H1 (cell line): ENCODE data around the gene CCDC51. TPM values are rescaled to one million over a fixed set of nuclear protein-coding genes. Genes with fewer than 3 reads are reported as not detected.

Experiments
- CTCF ChIA-PET: fragments of 300-600 bp; sonication (Branson Sonifier 250); formaldehyde crosslinking; loops from one replicate; lab custom pipeline; 2021; ENCODE audit not compliant: partially characterized antibody; lab: Charles Lee
- POLR2A ChIA-PET: fragments of 300-600 bp; sonication (Branson Sonifier 250); formaldehyde crosslinking; loops from one replicate; lab custom pipeline; 2021; ENCODE audit warnings: inconsistent platforms; ENCODE audit not compliant: partially characterized antibody; lab: Charles Lee
- DNase-seq, 2 experiments: peaks; one replicate each; pipeline versions ENCODE4 v3.0.0 to v3.0.0-alpha.2; 2010 to 2022; ENCODE audit warnings: low spot score in 2 of 2, low read depth in 1 of 2, mixed read lengths in 1 of 2
- FAIRE-seq: peaks from 2 replicates; lab custom pipeline; 2011; peaks lifted over from hg19 to GRCh38; lab: Jason Lieb, UNC
- H2AFZ ChIP-seq: 2 replicates; pipeline ENCODE4 v1.8.1; 2012; ENCODE audit warnings: low read length, inconsistent platforms
- H2AK5ac ChIP-seq: 2 replicates; pipeline ENCODE4 v1.6.1; 2013; ENCODE audit warnings: low read depth, low read length
- H2BK120ac ChIP-seq: replicated peaks from 2 replicates; pipeline ENCODE3; 2013; ENCODE audit warnings: low read depth, low read length, inconsistent platforms
- H2BK12ac ChIP-seq: 2 replicates; pipeline ENCODE4 v1.6.1; 2013; ENCODE audit warnings: low read depth, low read length
- H2BK15ac ChIP-seq: 2 replicates; pipeline ENCODE4 v1.6.1; 2013; ENCODE audit warnings: low read length
- H2BK20ac ChIP-seq: 2 replicates; pipeline ENCODE4 v1.6.1; 2013; ENCODE audit warnings: low read length
- H2BK5ac ChIP-seq: 2 replicates; pipeline ENCODE4 v1.6.1; 2013; ENCODE audit warnings: low read depth, low read length
- H3K14ac ChIP-seq: 2 replicates; pipeline ENCODE4 v1.6.1; 2013; ENCODE audit warnings: inconsistent platforms; ENCODE audit not compliant: insufficient read length
- H3K18ac ChIP-seq: 2 replicates; pipeline ENCODE4 v1.6.1; 2013; ENCODE audit warnings: low read length; ENCODE audit errors: extremely low read depth
- H3K23ac ChIP-seq: 2 replicates; pipeline ENCODE4 v1.6.1; 2013; ENCODE audit warnings: inconsistent platforms; ENCODE audit not compliant: insufficient read length
- H3K23me2 ChIP-seq: 2 replicates; pipeline ENCODE4 v1.6.1; 2013; ENCODE audit warnings: low read depth, low read length
- H3K27ac ChIP-seq: 2 replicates; pipeline ENCODE4 v1.6.1; 2011; ENCODE audit warnings: low read depth, low read length, inconsistent platforms
- H3K27me3 ChIP-seq, 4 experiments: replicated peaks in 1 of 4; 1 replicate in 1 of 4; 2 replicates in 3 of 4; pipeline versions ENCODE4 v1.6.1 to v1.8.1; 2011 to 2013; ENCODE audit warnings: low read length in 3 of 4, mild to moderate bottlenecking in 3 of 4, inconsistent platforms in 2 of 4, mixed read lengths in 2 of 4, moderate library complexity in 1 of 4; ENCODE audit not compliant: control insufficient read depth in 3 of 4, insufficient read depth in 3 of 4; ENCODE audit errors: extremely low read depth in 1 of 4
- H3K36me3 ChIP-seq, 4 experiments: 2 replicates each; pipeline versions ENCODE4 v1.6.1 to v1.8.1; 2011 to 2013; ENCODE audit warnings: mild to moderate bottlenecking in 4 of 4, low read length in 3 of 4, moderate library complexity in 2 of 4, control low read depth in 1 of 4, inconsistent platforms in 1 of 4; ENCODE audit not compliant: insufficient read depth in 4 of 4, control insufficient read depth in 2 of 4
- H3K4ac ChIP-seq: replicated peaks from 2 replicates; pipeline ENCODE3; 2013; ENCODE audit warnings: low read length, low read depth, mixed read lengths, inconsistent platforms; ENCODE audit not compliant: insufficient read length
- H3K4me1 ChIP-seq, 4 experiments: replicated peaks in 1 of 4; 1 replicate in 1 of 4; 2 replicates in 3 of 4; pipeline versions ENCODE4 v1.6.1 to v1.8.1; 2011 to 2013; ENCODE audit warnings: low read length in 3 of 4, inconsistent platforms in 2 of 4, mixed read lengths in 1 of 4; ENCODE audit not compliant: insufficient read depth in 4 of 4, control insufficient read depth in 3 of 4
- H3K4me2 ChIP-seq, 2 experiments: 2 replicates each; pipeline versions ENCODE4 v1.6.1 to v1.8.1; 2011 to 2013; ENCODE audit warnings: low read depth in 2 of 2, low read length in 2 of 2, control low read depth in 1 of 2, inconsistent platforms in 1 of 2, mild to moderate bottlenecking in 1 of 2; ENCODE audit not compliant: insufficient read depth in 1 of 2
- H3K4me3 ChIP-seq, 4 experiments: fragments of 200-600, 300-600 bp in 1 of 4; sonication (generic), shearing (Covaris generic), sonication (Bioruptor Twin) in 1 of 4; 2 replicates each; pipeline versions ENCODE4 v1.5.1 to v1.8.1; 2011 to 2016; ENCODE audit warnings: low read length in 4 of 4, low read depth in 3 of 4, control low read depth in 2 of 4, inconsistent platforms in 2 of 4, mild to moderate bottlenecking in 2 of 4, mixed read lengths in 1 of 4, moderate library complexity in 1 of 4; ENCODE audit not compliant: insufficient read depth in 2 of 4; ENCODE audit errors: extremely low read depth in 1 of 4
- H3K56ac ChIP-seq: replicated peaks from 2 replicates; pipeline ENCODE3; 2013; ENCODE audit warnings: low read depth, mild to moderate bottlenecking, mixed read lengths, low read length, inconsistent platforms; ENCODE audit not compliant: insufficient read length
- H3K79me1 ChIP-seq: 2 replicates; pipeline ENCODE4 v1.6.1; 2013; ENCODE audit warnings: low read depth, low read length, control low read depth
- H3K79me2 ChIP-seq, 2 experiments: 2 replicates each; pipeline versions ENCODE4 v1.6.1 to v1.8.1; 2012 to 2013; ENCODE audit warnings: low read length in 2 of 2, mild to moderate bottlenecking in 2 of 2, inconsistent platforms in 1 of 2; ENCODE audit not compliant: insufficient read depth in 2 of 2, control insufficient read depth in 1 of 2
- H3K9ac ChIP-seq, 4 experiments: replicated peaks in 1 of 4; 1 replicate in 1 of 4; 2 replicates in 3 of 4; pipeline versions ENCODE4 v1.6.1 to v1.8.1; 2011 to 2013; ENCODE audit warnings: low read depth in 3 of 4, low read length in 3 of 4, control low read depth in 2 of 4, mild to moderate bottlenecking in 2 of 4, moderate library complexity in 2 of 4, inconsistent platforms in 1 of 4; ENCODE audit errors: extremely low read depth in 1 of 4
- H3K9me3 ChIP-seq, 2 experiments: 2 replicates each; pipeline versions ENCODE4 v1.6.1 to v1.8.1; 2012 to 2013; ENCODE audit warnings: mild to moderate bottlenecking in 2 of 2, moderate library complexity in 2 of 2, control low read depth in 1 of 2, inconsistent platforms in 1 of 2, low read depth in 1 of 2, low read length in 1 of 2, mixed read lengths in 1 of 2; ENCODE audit not compliant: insufficient read depth in 2 of 2
- H4K20me1 ChIP-seq, 2 experiments: replicated peaks in 1 of 2; 2 replicates each; pipeline versions ENCODE3 to v1.8.1; 2011 to 2013; ENCODE audit warnings: inconsistent platforms in 2 of 2, low read length in 2 of 2, mild to moderate bottlenecking in 1 of 2; ENCODE audit not compliant: insufficient read depth in 2 of 2, control insufficient read depth in 1 of 2
- H4K5ac ChIP-seq: 2 replicates; pipeline ENCODE4 v1.6.1; 2013; ENCODE audit warnings: low read length, low read depth, mixed read lengths, inconsistent platforms; ENCODE audit not compliant: insufficient read length
- H4K8ac ChIP-seq: 2 replicates; pipeline ENCODE4 v1.8.0; 2013; ENCODE audit warnings: mild to moderate bottlenecking, moderate library complexity, low read length, inconsistent platforms; ENCODE audit not compliant: insufficient read depth; ENCODE audit errors: extremely low read depth
- H4K91ac ChIP-seq: replicated peaks from 2 replicates; pipeline ENCODE3; 2013; ENCODE audit warnings: low read length, mixed read lengths, inconsistent platforms; ENCODE audit not compliant: insufficient read length
- ASH2L ChIP-seq: fragments of 200-600, 300-600 bp; sonication (generic); IDR thresholded peaks from one replicate; pipeline ENCODE4 v1.7.1; 2017; ENCODE audit warnings: low read length
- CHD2 ChIP-seq: IDR thresholded peaks from 2 replicates; pipeline ENCODE4 v1.6.1; 2012; ENCODE audit warnings: low read length, improper control_type of control experiment
- POLR2A ChIP-seq, 2 experiments: IDR thresholded peaks; 1 replicate in 1 of 2; 2 replicates in 1 of 2; pipeline ENCODE4 v1.6.1; 2011; ENCODE audit warnings: low read depth in 2 of 2, low read length in 2 of 2, mild to moderate bottlenecking in 2 of 2; ENCODE audit errors: control extremely low read depth in 1 of 2
- POLR2AphosphoS5 ChIP-seq: IDR thresholded peaks from 2 replicates; pipeline ENCODE4 v1.6.1; 2011; ENCODE audit warnings: low read depth, low read length
- RFX5 ChIP-seq: IDR thresholded peaks from 2 replicates; pipeline ENCODE4 v1.6.1; 2011; ENCODE audit warnings: low read depth, low read length, improper control_type of control experiment, borderline replicate concordance
- SIN3A ChIP-seq, 2 experiments: IDR thresholded peaks in 1 of 2; conservative IDR thresholded peaks in 1 of 2; 2 replicates each; pipeline ENCODE4 v1.6.1; 2011 to 2012; ENCODE audit warnings: low read length in 2 of 2, improper control_type of control experiment in 1 of 2, low read depth in 1 of 2, mild to moderate bottlenecking in 1 of 2
- SIX5 ChIP-seq: IDR thresholded peaks from 2 replicates; pipeline ENCODE4 v1.6.1; 2011; ENCODE audit warnings: mild to moderate bottlenecking, low read depth, low read length
- YY1 ChIP-seq: IDR thresholded peaks from 2 replicates; pipeline ENCODE4 v1.6.1; 2011; ENCODE audit warnings: low read depth, mild to moderate bottlenecking, low read length
- WGBS, 2 experiments: shearing (Covaris generic) in 1 of 2; methylation state at CpG; one replicate each; pipeline versions ENCODE4 v1.1.6 to v1.1.7; 2013 to 2015; ENCODE audit warnings: low lambda C conversion rate in 2 of 2, mixed read lengths in 2 of 2, inconsistent platforms in 1 of 2, low coverage in 1 of 2, missing lambda C conversion rate in 1 of 2; ENCODE audit not compliant: insufficient replicate concordance in 2 of 2, insufficient coverage in 1 of 2, insufficient read length in 1 of 2; ENCODE audit errors: extremely low coverage in 1 of 2, missing lambda C conversion rate in 1 of 2; 5-methylcytosine and 5-hydroxymethylcytosine counted together
- long read RNA-seq, 2 experiments: library from RNA in 1 of 2; library from capped mRNA in 1 of 2; stranded (forward); transcript quantifications; one replicate each; pipeline ENCODE4 v2.0.0, GENCODE V29; 2021; ENCODE audit warnings: inconsistent platforms in 1 of 2
- polyA minus RNA-seq, 3 experiments: library from RNA; depleted of rRNA, polyadenylated mRNA; stranded (reverse); fragments of >200 nt; gene quantifications; 1 replicate in 2 of 3; 2 replicates in 1 of 3; pipeline ENCODE4 v1.2.3, GENCODE V29; 2011
- polyA plus RNA-seq, 7 experiments: library from polyadenylated mRNA; depleted of rRNA in 3 of 7; stranded (reverse) in 5 of 7; unstranded in 2 of 7; fragments of >200 nt in 5 of 7; fragments of 200-250 nt in 2 of 7; gene quantifications; 1 replicate in 5 of 7; 2 replicates in 1 of 7; 4 replicates in 1 of 7; pipeline versions ENCODE4 v1.2.1 to v1.2.3, GENCODE V29; 2011 to 2013; ENCODE audit warnings: missing spikeins in 2 of 7, mixed read lengths in 2 of 7
- total RNA-seq: library from RNA; stranded (reverse); fragmentation: NEBNext Ultra II Directional; extraction: Animal tissue kit (Norgen Biotek cat#: 25700); gene quantifications from 2 replicates; pipeline ENCODE4 v1.2.1, GENCODE V29; 2021

Gene CCDC51
- 20.3 and 21.3 TPM in 2 replicates for total RNA-seq
- 19.7 and 21.4 TPM in 2 replicates for polyA plus RNA-seq (2011; rRNA removed)
- polyA plus RNA-seq (2011; cell fraction: cytosol; rRNA removed), result 26.3 TPM
- 18.4 TPM for polyA plus RNA-seq (2011; cell fraction: nucleus; rRNA removed)
- 24.1 to 30.2 TPM (median 28.9 TPM) in 4 replicates for polyA plus RNA-seq (2012, experiment 1 of 2)
- 17.1 TPM for polyA plus RNA-seq (2012, experiment 2 of 2)
- 16.7 TPM for polyA plus RNA-seq (2013, experiment 1 of 2)
- polyA plus RNA-seq (2013, experiment 2 of 2), result 16.9 TPM
- polyA minus RNA-seq (2011; rRNA and poly(A)+ RNA removed), result 17.1 and 17.4 TPM in 2 replicates
- 7.3 TPM for polyA minus RNA-seq (2011; cell fraction: cytosol; rRNA and poly(A)+ RNA removed)
- 7.7 TPM for polyA minus RNA-seq (2011; cell fraction: nucleus; rRNA and poly(A)+ RNA removed)
- long read RNA-seq, experiment 1, partial matches to known transcripts, result 23 of 29 reads
- long read RNA-seq, experiment 1, other reads (novel, unspliced or antisense), result 3 of 29 reads
- long read RNA-seq, experiment 2, transcript CCDC51-201 (4 exons, 1,560 nt), result major isoform, 20 of 45 reads
- long read RNA-seq, experiment 2, transcript CCDC51-206 (4 exons, 1,461 nt), result minor isoform, 13 of 45 reads
- long read RNA-seq, experiment 2, partial matches to known transcripts, result 0 of 45 reads
- long read RNA-seq, experiment 2, other reads (novel, unspliced or antisense), result 10 of 45 reads

GRCh38 chr3:48439820-48440589 is at the start of gene CCDC51, which contains the start of gene TMA7:
Gene CCDC51, minus strand, starts transcription at chr3:48440119. Its CDS starts 4,991 bp downstream, at chr3:48435128.
Gene TMA7, plus strand, starts transcription at chr3:48440257. Its CDS starts 40 bp downstream, at chr3:48440297.
- Histone ChIP-seq H3K4me2 (peak within 1 kb of the TSS; percentile 77 to 89), H2BK120ac (peak within 1 kb of the TSS; percentile 94), H3K23me2 (peaks cover 3% of the 10 kb centered on the region; the same call in 1 of the 2 replicates), H4K91ac (peak within 1 kb of the TSS; percentile 91), H2AK5ac (peak within 1 kb of the TSS; percentile 54; the same call in 1 of the 2 replicates), H3K27ac (peak within 1 kb of the TSS; percentile 80), H3K79me1 (peaks cover 8% of the 10 kb centered on the region), H3K9me3 (no peaks in the 10 kb centered on the region), H3K56ac (peak within 1 kb of the TSS; percentile 83), H2BK20ac (0 out of 2 replicates have a peak within 1 kb of the TSS, but pooled peaks have one; percentile 61), H3K4me1 (peaks cover 0 to 8% (median 3%) of the 10 kb centered on the region in 4 experiments; a peak in 5 of 7 replicates), H3K4ac (peak within 1 kb of the TSS; percentile 95), H3K4me3 (peak within 1 kb of the TSS; percentile 80 to 99 (median 94)), H3K14ac (no peak within 1 kb of the TSS), H4K8ac (peak within 1 kb of the TSS; percentile 97), H2BK12ac (peak within 1 kb of the TSS; percentile 97; the same call in 1 of the 2 replicates), H3K18ac (peak within 1 kb of the TSS; percentile 100), H2AFZ (peak within 1 kb of the TSS; percentile 24; the same call in 1 of the 2 replicates), H3K36me3 (peaks cover 3 to 27% (median 13%) of the 10 kb centered on the region in 4 experiments; a peak in 5 of 8 replicates), H4K5ac (peak within 1 kb of the TSS; percentile 97), H2BK5ac (peak within 1 kb of the TSS; percentile 99), H3K9ac (peak within 1 kb of the TSS; percentile 82 to 94 (median 87)), H2BK15ac (peak within 1 kb of the TSS; percentile 99; the same call in 1 of the 2 replicates), H3K27me3 (no peaks in the 10 kb centered on the region), H4K20me1 (peaks cover 0 to 6% of the 10 kb centered on the region in 2 experiments), H3K79me2 (peaks cover 5 to 40% of the 10 kb centered on the region in 2 experiments; a peak in 3 of 4 replicates), H3K23ac (no peak within 1 kb of the TSS)
- DNase-seq (peak; percentile 94 to 97), FAIRE-seq (peak; percentile 84)
- CTCF ChIA-PET, result interaction anchor here (0.8 to 2.5 kb wide), 13 partner anchors 12 to 548 kb away, joined by 3 to 16 read pairs (median 5); partner anchors contain the start of gene PFKFB4
- 2% methylated on average over 54 of the region's 54 CpGs; no CpG with 5 or more reads in 1 of the 2 experiments for WGBS, 2 experiments
- POLR2A ChIA-PET, result interaction anchor here (0.6 to 10.3 kb wide), 34 partner anchors 10 to 567 kb away, joined by 3 to 233 read pairs (median 4); partner anchors contain the start of genes CDC25A, PFKFB4, PLXNB1 and SHISA5
- TF ChIP-seq RFX5 (no peak), POLR2A (IDR thresholded peaks at IDR 0.05; ENCODE audit: control extremely low read depth in 1 of 2, low read depth in 2 of 2, low read length in 2 of 2) (peak; percentile 77 to 88; a peak in 2 of 3 replicates), SIX5 (no peak), POLR2AphosphoS5 (peak; percentile 79), SIN3A (conservative IDR thresholded peaks at IDR 0.05 in 1 of 2, IDR thresholded peaks at IDR 0.05 in 1 of 2; ENCODE audit: low read depth in 1 of 2, low read length in 2 of 2) (peak; percentile 55 to 79; a peak in 2 of 4 replicates), CHD2 (peak; percentile 81), YY1 (peak; percentile 89), ASH2L (peak; percentile 80)
